NAMALWA (cell line): ENCODE measurements around the gene MMP19.
"Not testable (repeated sequence)": the region's sequence is repeated elsewhere in the genome, so short reads cannot be mapped to it uniquely, and the experiment has no call there.

Source experiments
- DNase-seq: peaks from one replicate; pipeline ENCODE4 v3.0.0-alpha.2; 2015; ENCODE audit warnings: low spot score

MMP19 gene

GRCh38 chr12:55842681-55843429 is at the start of gene MMP19:
MMP19 (minus strand) TSS chr12:55842936; CDS start chr12:55842830, 106 bp downstream.
- DNase-seq, result no peak

- no peak for DNase-seq
Observed at GRCh38 chr12:55891310-55891709, 48.6 kb upstream of the MMP19 start.

- no peak for DNase-seq
Observed at GRCh38 chr12:55885113-55885512, 42.4 kb upstream of the MMP19 start.

GRCh38 chr12:55877824-55878223 is 35.1 kb upstream of the MMP19 start:
- DNase-seq, result no peak

GRCh38 chr12:55875704-55876467 is 33.1 kb upstream of the MMP19 start:
- DNase-seq, result no peak

- no peak for DNase-seq
Observed at GRCh38 chr12:55874443-55874842, 31.7 kb upstream of the MMP19 start.

GRCh38 chr12:55866454-55867004 is 23.8 kb upstream of the MMP19 start:
- not testable (repeated sequence) for DNase-seq

- no peak for DNase-seq
Observed at GRCh38 chr12:55865327-55865726, 22.6 kb upstream of the MMP19 start.

- DNase-seq, result not testable (repeated sequence)
Observed at GRCh38 chr12:55862931-55863330, 20.2 kb upstream of the MMP19 start.

GRCh38 chr12:55862286-55862685 is 19.6 kb upstream of the MMP19 start:
- DNase-seq, result no peak

GRCh38 chr12:55861871-55862270 is 19.1 kb upstream of the MMP19 start:
- DNase-seq, result no peak

- no peak for DNase-seq
Observed at GRCh38 chr12:55861396-55861795, 18.7 kb upstream of the MMP19 start.

GRCh38 chr12:55852740-55853139 is 10.0 kb upstream of the MMP19 start:
- no peak for DNase-seq

- no peak for DNase-seq
Observed at GRCh38 chr12:55850893-55851292, 8.2 kb upstream of the MMP19 start.

GRCh38 chr12:55850401-55850800 is 7.7 kb upstream of the MMP19 start:
- DNase-seq, result no peak

GRCh38 chr12:55849616-55850343 is 7.0 kb upstream of the MMP19 start:
- no peak for DNase-seq

GRCh38 chr12:55847603-55848291 is 5.0 kb upstream of the MMP19 start:
- DNase-seq, result no peak

GRCh38 chr12:55847033-55847432 is 4.3 kb upstream of the MMP19 start:
- DNase-seq, result no peak

- DNase-seq, result no peak
Observed at GRCh38 chr12:55845785-55846496, 3.2 kb upstream of the MMP19 start.

GRCh38 chr12:55845361-55845760 is 2.6 kb upstream of the MMP19 start:
- DNase-seq, result no peak

GRCh38 chr12:55844961-55845360 is 2.2 kb upstream of the MMP19 start:
- no peak for DNase-seq
